Activated T-cell treated with anti-CD3 and anti-CD28 coated beads for 24 hours (primary cell): ENCODE measurements around the gene ZC3HAV1.
"Not testable (repeated sequence)": the region's sequence is repeated elsewhere in the genome, so short reads cannot be mapped to it uniquely, and the experiment has no call there.

Source experiments
- DNase-seq: peaks from one replicate; pipeline ENCODE4 v3.0.0-alpha.2; 2020; ENCODE audit warnings: low read depth

ZC3HAV1 gene

DNA sequence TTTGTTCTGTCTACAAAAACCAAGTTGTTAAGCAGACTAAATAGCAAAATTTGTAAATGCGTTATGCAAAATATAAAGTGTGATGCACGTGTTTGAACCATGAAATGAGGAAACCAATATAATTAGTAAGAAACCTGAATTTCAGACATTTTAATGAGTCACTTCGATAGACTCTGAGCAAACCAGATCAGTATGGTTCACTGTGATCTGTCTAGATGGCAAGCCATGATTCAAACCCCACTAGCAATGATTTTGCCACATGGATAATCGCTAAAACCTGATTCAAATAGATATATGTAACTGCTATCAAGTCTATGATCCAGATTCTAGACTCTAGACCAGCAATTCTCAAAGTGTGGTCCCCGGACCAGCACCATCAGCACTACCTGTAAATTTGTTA, 24.8 kb downstream of the ZC3HAV1 start:
- no peak for DNase-seq

DNA sequence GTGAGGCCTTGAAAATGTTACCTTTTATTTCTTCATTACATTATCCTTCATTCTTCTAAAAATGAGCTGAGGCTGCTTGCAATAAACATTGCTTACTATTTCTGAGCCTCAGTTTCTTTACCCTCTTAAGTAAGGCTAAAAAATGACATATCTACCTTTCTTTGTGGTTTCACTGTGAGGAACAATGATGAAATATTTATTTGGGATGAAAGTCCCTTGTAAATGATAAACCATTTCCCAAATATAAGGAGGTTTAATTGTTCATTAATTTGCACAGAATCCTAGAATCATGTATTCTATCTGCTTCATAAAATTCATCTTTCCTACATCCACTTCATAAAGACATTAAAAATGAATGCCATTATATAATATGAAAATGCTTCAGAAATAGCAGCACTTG, 27.9 kb downstream of the ZC3HAV1 start:
- DNase-seq: no peak

DNA sequence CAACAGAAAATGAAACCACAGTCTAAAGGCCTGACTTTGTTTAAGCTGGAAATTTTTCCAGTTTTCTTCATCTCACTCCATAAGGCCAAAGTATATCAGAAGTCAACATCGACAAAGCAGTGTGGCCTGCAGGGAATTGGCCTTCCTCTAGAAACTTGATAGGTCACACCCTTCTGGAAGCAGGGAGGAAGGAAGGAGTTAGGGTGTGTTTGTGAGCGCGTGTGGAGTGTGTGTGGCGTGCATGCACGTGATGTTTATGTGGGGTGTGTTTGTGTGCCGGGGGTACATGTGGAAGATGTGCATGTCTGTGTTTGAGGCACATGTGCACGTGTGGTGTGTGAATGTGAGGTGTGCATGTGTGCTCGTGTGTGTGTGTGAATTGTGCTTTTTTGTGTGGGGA, 28.6 kb downstream of the ZC3HAV1 start:
- no peak for DNase-seq

GRCh38 chr7:139079861-139080260, 29.7 kb downstream of the ZC3HAV1 start:
- DNase-seq: no peak

DNA sequence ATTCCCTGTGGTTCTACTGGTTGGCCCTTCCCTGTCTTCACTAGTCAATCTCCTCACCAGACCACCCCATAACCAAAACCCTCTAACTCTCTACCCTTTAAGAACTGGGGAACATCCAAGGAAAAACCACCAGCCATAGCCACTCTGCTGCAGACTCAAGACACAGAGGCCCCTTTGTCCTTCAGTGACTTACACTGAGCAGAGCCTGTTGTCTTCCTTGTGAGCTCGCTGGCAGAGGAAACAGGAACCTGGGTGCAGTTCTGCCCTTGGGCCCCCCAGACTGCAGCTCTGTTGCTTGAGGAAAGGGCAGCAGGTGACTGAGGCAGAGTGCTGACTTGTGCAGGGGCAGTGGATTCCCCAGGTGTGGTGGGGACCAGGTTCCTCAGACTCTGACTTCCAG, 30.6 kb downstream of the ZC3HAV1 start:
- no peak for DNase-seq

DNA sequence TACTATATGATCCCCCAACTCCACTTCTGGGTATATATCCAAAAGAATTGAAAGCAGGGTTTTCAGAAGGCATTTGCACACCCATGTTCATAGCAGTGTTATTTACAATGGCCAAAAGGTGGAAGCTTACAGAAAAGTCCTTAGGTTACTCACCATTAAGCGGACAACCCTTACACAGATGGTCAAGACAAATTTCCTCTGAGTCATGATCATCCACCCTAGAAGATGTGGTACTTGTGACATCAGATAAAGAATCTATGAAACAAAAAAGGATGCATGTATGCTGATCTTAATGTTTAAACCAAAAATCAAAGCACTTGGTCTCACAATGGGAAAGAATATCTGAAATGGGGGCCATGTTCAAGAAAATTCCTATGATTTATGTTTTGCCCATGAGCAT, 31.1 kb downstream of the ZC3HAV1 start:
- no peak for DNase-seq

- not testable (repeated sequence) for DNase-seq
These were observed 31.8 kb downstream of the ZC3HAV1 start for GRCh38 chr7:139077706-139078105.

DNA sequence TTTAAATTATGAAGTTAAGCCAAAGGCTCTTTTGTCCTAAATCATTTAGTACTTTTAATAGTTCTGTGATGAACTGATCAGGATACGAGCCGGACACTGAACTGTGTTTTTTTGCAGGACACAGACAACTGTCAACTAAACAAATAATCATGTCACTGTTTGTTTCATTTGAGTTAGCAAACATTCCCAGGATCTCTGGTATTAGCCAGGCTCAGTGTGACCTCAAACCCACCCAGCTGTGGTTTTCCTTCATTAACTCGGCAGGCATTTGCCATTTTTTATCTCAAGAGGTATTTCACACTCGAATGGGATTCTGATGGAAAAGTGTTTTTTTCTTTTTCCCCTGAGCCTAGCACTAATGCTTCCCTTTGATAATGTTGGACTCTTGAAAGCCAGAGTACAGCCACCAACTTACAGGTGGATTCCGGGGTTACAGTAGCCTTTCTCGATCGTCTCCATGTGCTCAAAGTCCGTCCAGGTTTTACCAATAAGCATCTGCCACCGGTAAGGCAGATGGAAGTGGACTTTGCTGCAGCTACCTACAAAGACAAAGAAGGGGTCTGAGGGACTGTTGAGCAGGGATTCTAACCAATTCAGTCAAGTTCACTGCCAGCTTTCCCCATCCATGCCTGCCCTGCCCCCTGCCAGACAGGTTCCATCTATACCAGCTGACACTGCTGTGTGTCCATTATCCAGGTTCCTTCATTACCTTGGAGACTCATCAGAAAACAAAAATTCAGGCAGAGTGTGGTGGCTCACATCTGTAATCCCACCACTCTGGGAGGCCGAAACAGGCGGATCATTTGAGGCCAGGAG, 33.4 kb downstream of the ZC3HAV1 start:
- DNase-seq: no peak

DNA sequence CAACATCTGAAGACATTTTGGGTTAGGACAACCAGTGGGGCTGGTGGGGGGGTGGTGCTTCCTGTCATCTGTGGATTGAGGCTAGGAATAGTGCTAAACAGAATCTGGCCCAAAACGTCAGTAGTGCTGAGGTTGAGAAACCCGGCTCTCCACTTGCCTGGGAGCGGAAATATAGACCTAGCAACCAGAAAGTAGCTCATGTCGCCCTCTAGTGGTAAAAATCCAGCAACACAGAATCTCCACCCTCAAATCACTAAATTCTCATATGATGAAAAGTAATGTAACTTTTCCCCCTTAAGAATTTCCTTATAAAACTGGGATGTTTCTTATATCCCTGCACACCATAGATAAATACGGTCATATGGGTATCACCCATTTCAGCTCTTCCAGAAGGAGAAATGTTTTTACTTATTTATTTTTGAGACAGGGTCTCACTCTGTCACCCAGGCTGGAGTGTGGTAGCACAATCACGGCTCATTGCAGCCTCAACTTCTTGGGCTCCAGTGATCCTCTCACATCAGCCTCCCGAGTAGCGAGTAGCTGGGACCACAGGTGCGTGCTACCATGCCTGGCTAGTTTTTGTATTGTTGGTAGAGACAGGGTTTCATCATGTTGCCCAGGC, 34.4 kb downstream of the ZC3HAV1 start:
- peak; percentile 58 for DNase-seq

DNA sequence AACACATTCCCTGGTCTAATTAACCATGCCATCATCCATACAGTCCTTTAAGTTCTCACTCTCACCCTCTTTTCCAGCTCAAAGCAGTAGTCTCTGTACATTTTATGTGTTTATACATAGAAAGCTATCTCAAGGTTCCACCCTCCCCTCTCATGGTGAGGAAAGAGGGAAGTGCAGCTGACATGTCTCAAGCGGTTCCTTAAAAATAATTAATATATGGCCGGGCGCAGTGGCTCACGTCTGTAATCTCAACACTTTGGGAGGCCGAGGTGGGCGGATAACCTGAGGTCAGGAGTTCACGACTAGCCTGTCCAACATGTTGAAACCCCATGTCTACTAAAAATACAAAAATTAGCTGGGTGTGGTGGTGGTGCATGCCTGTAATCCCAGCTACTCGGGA, 36.7 kb downstream of the ZC3HAV1 start:
- DNase-seq: no peak

- no peak for DNase-seq
These were observed 37.8 kb downstream of the ZC3HAV1 start for GRCh38 chr7:139071680-139072079.

GRCh38 chr7:139068544-139069399, 40.7 kb downstream of the ZC3HAV1 start:
- no peak for DNase-seq

DNA sequence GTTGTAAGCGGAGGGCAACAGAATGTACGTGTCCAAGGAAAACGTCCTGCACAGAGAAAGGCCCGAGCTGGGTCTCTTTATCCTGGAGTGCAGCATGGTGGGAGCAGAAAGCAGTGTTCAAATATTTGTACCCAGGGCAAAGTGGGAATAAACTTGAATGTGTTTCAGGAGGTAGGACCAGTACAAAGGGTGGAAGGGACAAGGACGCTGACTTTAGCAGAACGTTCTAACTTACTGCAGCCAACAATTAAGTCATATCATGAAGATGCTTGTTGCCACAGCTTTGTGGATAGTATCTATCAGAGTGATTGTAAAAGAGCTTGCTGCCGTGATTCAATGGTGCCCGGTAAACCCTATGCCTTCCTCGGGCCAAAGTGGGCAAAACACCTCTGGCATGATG, 43.2 kb downstream of the ZC3HAV1 start:
- DNase-seq: no peak

GRCh38 chr7:139065323-139065722, 44.2 kb downstream of the ZC3HAV1 start:
- no peak for DNase-seq

DNA sequence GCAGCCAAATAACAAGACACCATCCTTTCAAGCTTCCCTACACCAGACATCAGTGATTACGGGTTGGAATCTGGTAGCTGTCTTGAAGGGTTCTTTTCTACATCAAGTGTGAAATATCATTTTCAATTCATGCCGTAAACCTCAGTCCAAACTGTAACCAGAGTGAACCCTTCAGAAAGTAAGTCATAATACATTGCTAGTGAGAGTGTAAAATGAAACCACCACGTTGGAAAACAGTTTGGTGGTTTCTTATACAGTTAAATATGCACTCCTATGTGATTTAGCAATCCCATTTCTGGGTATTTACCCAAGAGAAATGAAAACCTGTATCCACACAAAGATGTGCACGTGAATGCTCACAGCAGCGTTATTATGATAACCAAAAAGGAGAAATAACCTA, 48.1 kb downstream of the ZC3HAV1 start:
- no peak for DNase-seq

- no peak for DNase-seq
These were observed 48.8 kb downstream of the ZC3HAV1 start for GRCh38 chr7:139060695-139061237.

- DNase-seq: no peak
These were observed 49.6 kb downstream of the ZC3HAV1 start for GRCh38 chr7:139059905-139060304.

GRCh38 chr7:139058943-139059342, 50.6 kb downstream of the ZC3HAV1 start:
- no peak for DNase-seq

DNA sequence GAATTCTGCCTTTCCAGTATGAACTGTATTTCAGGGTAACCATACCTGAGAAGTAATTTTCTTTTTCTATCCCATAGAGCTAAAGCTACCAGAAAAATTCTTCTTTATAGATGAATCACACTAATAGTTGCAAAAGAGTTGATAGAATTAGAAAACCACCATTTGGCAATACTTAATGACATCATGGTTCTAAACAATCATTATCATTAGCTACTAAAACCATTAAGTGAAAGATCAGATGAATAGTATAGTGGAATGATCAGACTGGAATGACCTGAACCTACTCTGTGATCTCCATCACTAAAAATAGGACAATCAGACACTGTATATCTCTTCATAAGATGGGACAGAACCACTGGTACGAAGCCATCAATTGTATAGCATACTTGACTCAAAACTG, 53.8 kb downstream of the ZC3HAV1 start:
- no peak for DNase-seq

GRCh38 chr7:139054656-139055055, 54.9 kb downstream of the ZC3HAV1 start:
- DNase-seq: not testable (repeated sequence)

GRCh38 chr7:139054101-139054500, 55.4 kb downstream of the ZC3HAV1 start:
- no peak for DNase-seq

DNA sequence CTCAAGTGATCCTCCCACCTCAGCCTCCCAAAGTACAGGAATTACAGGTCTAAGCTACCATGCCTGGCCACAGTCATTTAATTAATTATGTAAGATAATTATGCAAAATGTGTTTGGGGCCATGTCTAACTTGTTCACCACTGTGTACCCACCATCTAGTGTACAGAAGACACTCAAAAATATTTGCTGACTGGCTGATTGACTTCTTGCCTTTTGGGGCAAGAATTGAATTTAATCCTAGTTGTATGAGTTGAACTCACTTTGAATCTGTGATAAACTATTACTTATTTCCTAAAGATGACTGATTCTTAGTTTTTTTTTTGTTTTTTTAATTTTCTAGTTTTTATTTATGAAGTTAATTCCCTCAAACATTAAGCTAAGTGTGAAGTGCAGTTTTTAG, 57.9 kb downstream of the ZC3HAV1 start:
- DNase-seq: no peak

DNA sequence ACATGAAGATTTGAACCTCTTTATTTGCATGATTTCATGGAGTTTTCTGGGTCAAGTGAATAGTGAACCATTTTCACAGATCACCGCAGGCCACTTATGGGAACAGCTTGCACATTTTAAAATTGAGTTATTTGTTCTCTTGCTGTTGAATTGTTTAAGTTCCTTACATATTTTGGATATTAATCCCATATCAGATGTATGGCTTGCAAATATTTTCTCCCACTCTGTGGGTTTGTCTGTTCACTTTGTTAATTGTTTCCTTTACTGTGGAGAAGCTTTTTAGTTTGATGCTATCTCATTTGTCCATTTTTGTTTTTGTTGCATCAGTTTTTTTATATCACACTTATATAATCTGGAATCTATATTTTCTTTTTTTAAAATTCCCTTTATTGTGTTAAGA, 59.6 kb downstream of the ZC3HAV1 start:
- DNase-seq: no peak
